HG03520 (cell line): ENCODE results near the gene CAPN14.

ENCODE experiments used
- ATAC-seq: cut with Tn5 transposase; IDR thresholded peaks from one replicate; pipeline ENCODE4 v1.9.1; 2021; ENCODE audit warnings: mild to moderate bottlenecking, moderate library complexity; ENCODE audit not compliant: unreplicated experiment

The CAPN14 gene

DNA sequence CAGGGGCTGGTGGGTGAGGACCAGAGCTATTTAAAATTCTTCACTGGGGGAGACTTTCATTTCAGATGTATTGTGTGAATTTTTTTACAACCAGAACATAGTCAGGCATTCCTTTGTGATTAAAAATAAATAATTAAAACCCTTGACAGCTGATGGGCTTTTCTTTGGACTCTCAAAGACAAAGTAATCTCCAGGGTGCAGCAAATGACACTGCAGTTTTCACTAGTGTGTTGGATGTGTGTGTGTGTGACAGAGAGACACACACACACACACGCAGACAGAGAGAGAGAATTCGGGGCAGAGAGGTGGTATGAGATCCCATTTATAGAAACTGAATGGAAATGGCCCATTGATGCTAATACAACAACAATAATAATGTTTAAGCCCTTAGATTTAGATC, 68.8 kb downstream of the CAPN14 start:
- ATAC-seq, result no peak

DNA sequence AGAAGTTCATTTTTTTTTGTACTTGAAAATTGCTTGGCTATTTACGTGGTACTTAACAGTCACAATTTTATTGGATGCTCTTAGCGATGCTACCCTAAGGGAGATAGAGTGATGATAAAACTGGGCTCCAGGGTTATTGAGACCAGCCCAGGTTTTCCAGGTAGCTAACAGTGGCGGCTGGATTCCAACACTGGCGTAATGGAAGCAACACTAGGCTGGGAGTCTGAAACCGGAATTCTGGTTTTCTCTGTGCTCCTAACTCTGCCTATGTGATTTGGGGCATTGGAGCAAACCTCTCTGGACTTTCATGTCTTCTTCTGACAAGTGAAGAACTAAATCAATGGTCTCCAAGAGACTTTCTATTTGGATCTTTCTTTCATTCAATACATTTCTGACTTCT, 69.7 kb downstream of the CAPN14 start:
- no peak for ATAC-seq

DNA sequence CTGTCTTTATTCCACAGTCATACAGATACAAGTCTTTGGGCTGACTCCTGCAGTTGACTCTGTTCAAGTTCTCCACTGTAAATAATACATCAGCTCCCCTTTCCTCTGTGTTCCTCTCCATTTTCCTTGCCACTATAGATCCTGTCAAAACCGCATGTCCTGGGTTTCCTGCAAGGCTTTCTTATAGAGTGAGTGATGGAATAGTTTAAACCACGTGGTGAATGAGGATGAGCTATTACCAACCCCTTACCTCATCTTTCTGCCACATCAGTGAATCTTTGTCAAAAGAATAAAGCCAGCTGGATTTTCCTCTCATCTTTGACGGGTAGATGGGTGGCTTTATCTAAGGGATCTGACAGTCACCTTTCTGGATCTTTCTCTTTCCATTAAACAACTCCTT, 75.2 kb downstream of the CAPN14 start:
- ATAC-seq, result no peak

DNA sequence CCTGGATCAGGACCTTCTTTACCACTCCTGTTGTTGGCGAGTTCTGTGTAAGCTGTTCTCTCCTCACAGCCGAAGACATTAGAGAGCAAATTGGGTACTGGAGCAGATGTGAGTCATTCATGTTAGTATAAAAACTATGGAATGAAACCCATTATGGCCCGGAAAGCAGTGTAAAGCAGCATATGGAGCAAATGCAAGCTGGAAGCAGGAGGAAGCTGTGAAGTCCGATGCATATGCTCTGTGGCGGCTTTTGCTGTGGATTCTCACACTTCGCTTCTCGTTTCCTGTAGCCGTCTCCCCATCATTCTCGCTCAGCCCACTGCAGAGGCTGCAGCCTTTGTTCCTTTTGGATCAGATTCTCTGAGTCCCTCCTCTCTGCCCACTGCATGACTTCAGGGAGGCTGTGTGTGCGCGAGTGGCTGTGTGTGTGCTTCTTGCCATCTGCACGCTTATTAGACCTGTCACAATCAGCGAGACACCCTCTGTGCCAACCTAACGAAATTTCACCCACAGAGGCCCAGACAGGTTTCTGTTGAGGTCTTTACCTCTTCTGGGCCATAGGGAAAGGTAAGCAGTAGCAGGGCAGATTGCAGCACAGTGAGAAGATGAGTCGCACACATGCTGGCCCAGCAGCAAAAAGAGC, 75.8 kb downstream of the CAPN14 start:
- no peak for ATAC-seq

- no peak for ATAC-seq
Observed at GRCh38 chr2:31140151-31140550, 77.2 kb downstream of the CAPN14 start.

- ATAC-seq, result no peak
Observed at GRCh38 chr2:31139671-31140070, 77.6 kb downstream of the CAPN14 start.

- peak; percentile 47 for ATAC-seq
Observed at GRCh38 chr2:31138037-31138962, 79.0 kb downstream of the CAPN14 start, which contains the start of gene GALNT14. GALNT14 (minus strand) TSS chr2:31138440; CDS start chr2:31138086, 354 bp downstream.

DNA sequence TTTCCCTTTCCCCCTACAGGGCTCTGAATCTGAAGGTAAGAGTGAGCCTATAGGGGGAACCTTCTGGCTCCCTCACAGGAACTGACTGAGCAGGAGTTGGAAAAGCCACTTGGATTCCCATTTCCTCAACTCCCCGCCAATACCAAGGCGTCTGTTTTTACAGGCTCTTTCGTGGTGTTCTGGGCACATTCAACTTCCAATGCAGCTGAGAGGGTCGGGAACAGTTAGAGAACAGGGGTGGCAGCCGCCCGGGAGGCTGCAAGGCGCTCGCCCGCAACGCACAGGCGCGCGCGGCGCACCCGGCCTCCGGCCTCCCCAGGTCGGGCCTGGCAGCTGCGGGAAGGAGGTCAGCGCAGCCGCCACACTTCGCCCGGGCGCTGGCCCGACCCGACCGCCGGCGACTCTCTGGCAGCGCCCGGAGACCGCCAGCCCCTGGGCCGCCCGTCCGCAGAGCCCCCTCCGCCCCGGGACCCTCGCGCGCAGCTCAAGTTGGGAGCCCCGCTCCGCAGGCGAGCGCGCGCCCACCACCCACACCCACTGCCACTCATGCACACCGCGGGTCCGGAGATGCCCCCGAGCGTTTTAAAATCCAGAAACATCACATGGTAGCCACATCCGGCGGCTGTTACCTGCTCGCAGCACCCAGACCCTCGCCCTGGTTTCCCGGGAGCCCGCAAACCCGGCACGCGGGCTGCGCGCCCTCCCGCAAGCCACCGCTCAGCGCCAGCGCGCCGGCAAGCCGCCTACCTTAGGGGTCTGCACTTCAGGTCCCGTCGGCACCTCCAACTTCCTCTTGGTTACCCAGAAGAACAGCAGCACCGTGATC, 79.9 kb downstream of the CAPN14 start:
- ATAC-seq, result peak; percentile 6

DNA sequence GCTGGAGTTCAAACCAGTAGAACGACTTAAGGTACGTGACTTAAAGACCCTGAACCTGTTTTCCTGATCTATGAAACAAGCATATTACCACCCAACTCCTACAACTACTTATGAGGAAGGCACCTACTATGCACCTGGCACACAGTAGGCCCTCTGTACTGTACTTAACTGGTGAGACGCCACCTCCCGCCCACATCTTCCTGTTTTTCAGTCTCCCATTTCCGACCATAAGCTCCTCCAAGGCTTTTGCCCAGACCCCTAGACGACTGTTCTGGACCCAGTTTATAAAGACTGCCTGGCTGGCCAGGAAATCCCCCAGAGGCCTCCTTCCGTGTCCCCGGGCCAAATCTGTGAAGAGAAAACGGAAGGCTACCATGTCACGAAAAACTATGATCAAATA, 80.6 kb downstream of the CAPN14 start:
- ATAC-seq, result no peak

DNA sequence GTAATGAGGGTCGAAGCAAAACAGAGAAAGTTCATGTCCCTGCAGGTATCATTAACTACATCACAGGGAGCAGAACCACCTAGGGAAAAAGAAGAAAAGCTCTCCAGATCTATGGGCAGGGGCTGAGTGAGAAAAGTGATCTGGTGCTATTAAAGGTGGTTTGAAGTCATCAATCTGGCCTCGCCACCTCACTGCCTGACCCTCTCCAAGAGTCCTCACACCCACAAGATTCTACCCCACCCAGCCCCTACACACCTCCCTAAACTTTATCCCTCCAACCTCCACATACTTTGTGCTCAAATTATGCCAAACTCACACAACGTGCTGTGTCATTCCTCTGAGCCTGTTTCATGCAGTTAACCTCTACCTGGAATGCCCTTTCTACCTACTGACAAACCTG, 81.3 kb downstream of the CAPN14 start:
- ATAC-seq, result no peak

DNA sequence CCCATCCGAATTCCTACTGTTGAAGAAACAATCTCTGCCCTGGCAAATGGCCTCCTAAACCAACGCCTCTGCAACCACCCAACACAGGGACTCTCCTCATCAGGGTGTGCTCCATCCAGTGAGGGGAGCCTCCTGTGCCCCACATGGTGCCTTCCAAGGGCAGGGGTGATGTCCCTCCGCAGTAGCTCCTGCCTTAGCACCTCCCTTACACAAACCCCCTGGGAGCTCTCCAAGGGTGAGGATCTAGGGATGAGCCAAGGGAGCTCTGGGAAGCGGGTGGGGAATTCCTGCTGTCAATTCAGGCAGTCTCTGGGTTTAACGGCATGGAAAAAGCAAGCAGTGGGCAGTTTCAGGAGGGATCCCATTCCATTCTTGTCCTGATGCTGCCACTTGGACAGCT, 82.8 kb downstream of the CAPN14 start:
- ATAC-seq, result no peak

GRCh38 chr2:31132786-31133185, 84.5 kb downstream of the CAPN14 start:
- no peak for ATAC-seq

- no peak for ATAC-seq
Observed at GRCh38 chr2:31131871-31132270, 85.4 kb downstream of the CAPN14 start.

DNA sequence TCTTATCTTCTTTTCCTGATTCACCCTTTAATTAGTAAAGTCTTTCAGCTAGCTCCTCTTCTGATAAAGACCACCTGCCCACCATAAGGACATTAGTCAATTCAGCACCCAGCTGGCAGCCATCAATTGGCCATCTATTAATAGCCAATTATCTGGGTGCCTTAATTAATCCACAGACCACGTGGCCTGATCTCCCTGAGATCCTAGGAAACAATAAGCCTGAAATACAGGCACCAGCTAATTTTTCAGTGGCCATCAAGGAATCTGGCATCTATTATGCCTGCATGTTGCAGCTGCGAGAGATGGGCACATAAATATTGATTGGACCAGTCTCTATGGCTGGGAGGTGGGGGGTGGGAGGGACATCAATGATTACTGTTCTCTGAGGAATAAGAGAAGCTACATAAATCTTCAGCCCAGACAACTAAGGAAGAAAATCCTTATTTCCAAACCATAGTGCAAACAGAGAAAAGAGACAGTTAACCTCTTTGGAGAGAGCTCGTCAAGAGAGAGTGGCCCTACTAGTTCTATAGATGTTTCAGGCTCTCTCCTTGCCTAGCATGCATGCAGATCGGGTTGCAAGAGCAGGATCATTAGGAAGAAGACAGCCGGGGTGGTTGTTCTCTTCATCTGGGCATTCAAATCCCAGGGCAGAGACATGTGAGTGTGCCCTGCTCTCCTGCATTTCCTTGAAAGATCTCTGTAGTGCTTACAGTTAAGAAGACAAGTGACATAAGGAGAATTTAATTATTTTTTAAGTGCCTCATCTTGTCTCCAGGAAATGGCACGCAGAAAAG, 87.7 kb downstream of the CAPN14 start:
- ATAC-seq, result no peak

GRCh38 chr2:31127931-31128330, 89.4 kb downstream of the CAPN14 start:
- ATAC-seq, result no peak

GRCh38 chr2:31125918-31126695, 91.2 kb downstream of the CAPN14 start:
- no peak for ATAC-seq

- no peak for ATAC-seq
Observed at GRCh38 chr2:31124904-31125303, 92.4 kb downstream of the CAPN14 start.
